ENCODE results near the gene HSD11B1.

The HSD11B1 gene

DNA sequence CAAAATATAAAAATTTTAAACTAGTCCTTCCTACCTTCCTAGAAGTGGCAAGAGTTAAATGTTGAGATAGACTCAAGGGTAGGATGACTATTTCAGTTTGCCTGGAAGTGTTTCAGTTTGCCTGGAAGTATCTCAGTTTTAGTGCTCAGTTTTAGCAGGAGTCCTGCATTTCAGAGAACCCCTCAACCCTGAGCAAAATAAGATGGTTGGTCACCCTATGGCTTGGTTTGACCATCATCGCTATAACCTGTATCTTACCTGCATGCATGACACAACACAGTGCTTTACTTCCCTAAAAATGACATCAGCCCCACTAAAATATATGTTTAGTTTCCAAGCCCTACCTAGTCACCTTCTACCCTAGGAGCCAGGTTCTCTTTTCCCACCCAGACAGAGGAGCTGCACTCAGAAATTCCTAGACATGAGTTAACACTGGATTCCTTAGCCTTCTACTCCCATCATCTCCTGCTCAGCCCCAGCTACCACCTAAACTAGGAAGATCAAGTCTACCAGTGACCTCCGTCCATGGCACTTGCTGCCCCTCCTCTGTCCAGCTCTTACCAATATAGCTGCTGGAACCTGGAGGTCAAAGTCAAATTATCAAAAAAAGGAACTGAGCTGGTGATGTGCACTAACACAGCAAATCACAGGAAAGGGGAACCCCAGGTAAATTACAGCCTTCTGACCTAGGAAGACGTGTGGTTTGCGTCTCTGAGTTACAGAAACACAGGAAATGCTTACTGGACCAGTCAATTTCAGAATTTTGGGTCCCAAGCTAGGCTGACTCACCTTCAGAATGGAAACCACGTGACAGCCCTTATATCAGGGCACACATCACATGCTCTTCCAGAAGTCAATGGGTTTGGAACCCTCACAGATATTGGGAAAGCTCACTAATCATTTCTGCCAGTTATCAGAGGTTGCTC lies 31.7 kb upstream of the HSD11B1 start:
- TF ChIP-seq, protein P1, sequence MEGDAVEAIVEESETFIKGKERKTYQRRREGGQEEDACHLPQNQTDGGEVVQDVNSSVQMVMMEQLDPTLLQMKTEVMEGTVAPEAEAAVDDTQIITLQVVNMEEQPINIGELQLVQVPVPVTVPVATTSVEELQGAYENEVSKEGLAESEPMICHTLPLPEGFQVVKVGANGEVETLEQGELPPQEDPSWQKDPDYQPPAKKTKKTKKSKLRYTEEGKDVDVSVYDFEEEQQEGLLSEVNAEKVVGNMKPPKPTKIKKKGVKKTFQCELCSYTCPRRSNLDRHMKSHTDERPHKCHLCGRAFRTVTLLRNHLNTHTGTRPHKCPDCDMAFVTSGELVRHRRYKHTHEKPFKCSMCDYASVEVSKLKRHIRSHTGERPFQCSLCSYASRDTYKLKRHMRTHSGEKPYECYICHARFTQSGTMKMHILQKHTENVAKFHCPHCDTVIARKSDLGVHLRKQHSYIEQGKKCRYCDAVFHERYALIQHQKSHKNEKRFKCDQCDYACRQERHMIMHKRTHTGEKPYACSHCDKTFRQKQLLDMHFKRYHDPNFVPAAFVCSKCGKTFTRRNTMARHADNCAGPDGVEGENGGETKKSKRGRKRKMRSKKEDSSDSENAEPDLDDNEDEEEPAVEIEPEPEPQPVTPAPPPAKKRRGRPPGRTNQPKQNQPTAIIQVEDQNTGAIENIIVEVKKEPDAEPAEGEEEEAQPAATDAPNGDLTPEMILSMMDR (IDR thresholded peaks at IDR 0.05; ENCODE audit: unreplicated experiment in 3 of 3) = no peak
- peaks cover 31% of the 10 kb centered on the region for H3K4me1 Mint-ChIP-seq
- peaks cover 4% of the 10 kb centered on the region for H3K9me3 Mint-ChIP-seq
- no peaks in the 10 kb centered on the region for H3K36me3 Mint-ChIP-seq (ENCODE audit: low read depth)
- no peak overlapping the region for H3K4me3 Mint-ChIP-seq
- no peak overlapping the region for H3K27ac Mint-ChIP-seq
- H3K27me3 Mint-ChIP-seq (ENCODE audit: low read depth) = peaks cover 68% of the 10 kb centered on the region

DNA sequence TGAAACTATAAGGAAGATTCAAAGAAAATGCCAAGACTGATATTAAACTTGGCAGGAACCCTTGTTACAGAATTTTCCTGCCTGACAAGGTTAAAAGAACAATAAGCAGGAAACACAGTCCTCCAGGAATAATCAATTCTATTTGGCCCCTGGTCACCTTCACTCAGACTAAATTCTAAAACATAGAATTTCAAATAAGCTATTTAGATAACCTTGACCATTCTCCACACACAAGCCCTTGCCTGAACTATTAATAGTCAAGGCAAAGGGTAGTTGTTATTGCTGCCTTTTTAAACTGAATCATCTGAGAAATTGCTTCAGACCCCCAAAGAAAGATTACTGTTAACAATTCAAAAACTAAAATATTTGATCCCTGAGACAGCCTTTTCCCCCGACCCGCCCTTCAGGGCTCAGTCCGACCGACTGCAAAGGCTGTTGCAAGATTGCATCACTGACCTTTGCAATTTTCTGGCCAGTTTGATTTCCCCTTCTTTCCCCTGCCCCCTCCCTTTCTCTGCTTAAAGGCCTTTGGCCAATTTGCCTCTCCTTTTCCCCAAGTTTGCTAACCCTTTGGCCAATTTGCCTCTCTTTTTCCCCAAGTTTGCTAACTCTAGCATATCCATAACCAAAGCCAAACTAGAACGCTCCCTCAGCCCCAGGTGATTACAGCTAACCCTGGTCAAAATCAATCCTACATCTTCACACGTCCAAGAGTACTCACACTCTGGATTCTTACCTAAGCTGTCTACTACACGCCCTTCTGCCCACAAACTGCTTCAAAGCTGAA lies 30.8 kb upstream of the HSD11B1 start:
- no peaks in the 10 kb centered on the region for H3K36me3 Mint-ChIP-seq (ENCODE audit: low read depth)
- TF ChIP-seq, protein P1 (IDR thresholded peaks at IDR 0.05; ENCODE audit: unreplicated experiment in 3 of 3) = no peak
- H3K27ac Mint-ChIP-seq = peak overlapping the region in 2 of 3 experiments; percentile 1 to 7
- H3K9me3 Mint-ChIP-seq = peaks cover 4% of the 10 kb centered on the region
- H3K4me1 Mint-ChIP-seq = peaks cover 31% of the 10 kb centered on the region
- peaks cover 75% of the 10 kb centered on the region for H3K27me3 Mint-ChIP-seq (ENCODE audit: low read depth)
- H3K4me3 Mint-ChIP-seq = peak overlapping the region; percentile 76 to 82 (median 82)

DNA sequence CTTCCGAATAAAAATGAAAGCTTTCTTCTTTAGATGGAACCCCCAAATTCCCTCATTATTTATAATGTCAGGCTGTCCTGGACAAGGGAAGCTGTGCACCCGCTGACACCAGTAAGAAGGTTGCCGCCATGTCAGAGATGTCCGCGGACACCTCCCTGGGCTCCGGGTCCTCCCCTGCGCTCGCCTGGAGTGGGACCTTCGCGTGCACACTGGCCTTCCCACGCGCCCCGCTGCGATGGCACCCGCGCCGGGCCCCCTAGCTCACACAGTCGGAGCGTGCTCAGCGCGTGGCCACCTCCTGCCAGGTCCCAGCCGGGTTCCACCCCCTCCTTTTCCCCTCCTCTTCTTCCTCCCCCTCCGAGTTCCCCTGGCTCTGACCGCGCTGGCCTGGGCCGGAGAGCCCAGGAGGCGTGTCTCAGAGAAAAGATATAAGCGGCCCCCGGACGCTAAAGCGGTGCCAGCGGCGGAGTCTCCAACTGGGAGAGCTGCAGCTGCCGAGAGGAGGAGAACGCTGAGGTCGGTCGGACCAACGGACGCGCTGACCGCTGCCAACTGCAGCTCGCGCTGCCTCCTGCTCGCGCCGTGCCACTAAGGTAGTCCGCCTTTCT lies 29.6 kb upstream of the HSD11B1 start, which contains the start of gene G0S2:
TSS of gene G0S2 (plus strand) at position 456 of the 608 bp plus-strand sequence. CDS start 273 bp downstream, outside the sequence.
- TF ChIP-seq, protein P1 (IDR thresholded peaks at IDR 0.05; ENCODE audit: unreplicated experiment in 3 of 3) = no peak
- H3K4me1 Mint-ChIP-seq = peaks cover 31% of the 10 kb centered on the region
- peak within 1 kb of the TSS; percentile 2 to 63 (median 50) for H3K27ac Mint-ChIP-seq
- peak within 1 kb of the TSS; percentile 76 to 82 (median 82) for H3K4me3 Mint-ChIP-seq
- no peaks in the 10 kb centered on the region for H3K36me3 Mint-ChIP-seq (ENCODE audit: low read depth)
- H3K27me3 Mint-ChIP-seq (ENCODE audit: low read depth) = peaks cover 74% of the 10 kb centered on the region
- peaks cover 4% of the 10 kb centered on the region for H3K9me3 Mint-ChIP-seq

DNA sequence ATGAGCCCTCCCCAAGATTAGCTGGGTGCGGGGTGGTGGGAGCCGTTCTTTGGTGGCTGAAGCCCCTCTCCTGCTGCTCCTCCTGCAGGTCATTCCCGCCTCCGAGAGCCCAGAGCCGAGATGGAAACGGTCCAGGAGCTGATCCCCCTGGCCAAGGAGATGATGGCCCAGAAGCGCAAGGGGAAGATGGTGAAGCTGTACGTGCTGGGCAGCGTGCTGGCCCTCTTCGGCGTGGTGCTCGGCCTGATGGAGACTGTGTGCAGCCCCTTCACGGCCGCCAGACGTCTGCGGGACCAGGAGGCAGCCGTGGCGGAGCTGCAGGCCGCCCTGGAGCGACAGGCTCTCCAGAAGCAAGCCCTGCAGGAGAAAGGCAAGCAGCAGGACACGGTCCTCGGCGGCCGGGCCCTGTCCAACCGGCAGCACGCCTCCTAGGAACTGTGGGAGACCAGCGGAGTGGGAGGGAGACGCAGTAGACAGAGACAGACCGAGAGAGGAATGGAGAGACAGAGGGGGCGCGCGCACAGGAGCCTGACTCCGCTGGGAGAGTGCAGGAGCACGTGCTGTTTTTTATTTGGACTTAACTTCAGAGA lies 29.0 kb upstream of the HSD11B1 start:
- TF ChIP-seq, protein P1 (IDR thresholded peaks at IDR 0.05; ENCODE audit: unreplicated experiment in 3 of 3) = no peak
- H3K36me3 Mint-ChIP-seq (ENCODE audit: low read depth) = no peaks in the 10 kb centered on the region
- peak overlapping the region; percentile 76 to 82 (median 82) for H3K4me3 Mint-ChIP-seq
- peaks cover 4% of the 10 kb centered on the region for H3K9me3 Mint-ChIP-seq
- peak overlapping the region in 2 of 3 experiments; percentile 50 to 63 for H3K27ac Mint-ChIP-seq
- peaks cover 75% of the 10 kb centered on the region for H3K27me3 Mint-ChIP-seq (ENCODE audit: low read depth)
- H3K4me1 Mint-ChIP-seq = peaks cover 31% of the 10 kb centered on the region

DNA sequence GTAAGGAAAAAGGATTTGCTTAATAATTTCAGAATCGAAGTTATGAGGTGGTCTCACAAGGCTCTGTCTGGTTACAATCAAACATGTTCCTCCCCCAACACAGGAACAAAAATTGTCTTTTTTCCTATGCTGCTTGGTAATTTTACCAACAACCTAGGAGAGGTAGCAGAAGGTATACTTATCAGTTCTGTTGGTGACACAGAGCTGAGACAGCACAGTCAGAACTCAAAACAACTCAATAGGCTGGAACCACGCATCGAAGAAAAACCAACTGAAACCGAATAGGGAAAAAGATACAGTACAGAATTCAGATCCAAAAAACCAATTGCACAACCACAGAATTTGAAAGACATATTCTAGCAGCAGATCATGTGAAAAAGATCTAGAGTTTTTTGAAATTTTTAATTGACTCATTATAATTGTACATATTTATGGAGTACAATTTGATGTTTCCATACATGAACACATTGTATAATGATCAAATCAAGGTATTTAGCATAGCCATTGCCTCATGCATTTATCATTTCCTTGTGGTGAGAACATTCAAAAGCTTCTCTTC lies 25.6 kb upstream of the HSD11B1 start:
- H3K4me3 Mint-ChIP-seq = no peak overlapping the region
- no peaks in the 10 kb centered on the region for H3K36me3 Mint-ChIP-seq (ENCODE audit: low read depth)
- H3K4me1 Mint-ChIP-seq = peaks cover 27% of the 10 kb centered on the region
- no peak overlapping the region for H3K27ac Mint-ChIP-seq
- H3K27me3 Mint-ChIP-seq (ENCODE audit: low read depth) = peaks cover 56% of the 10 kb centered on the region
- H3K9me3 Mint-ChIP-seq = peaks cover 5% of the 10 kb centered on the region
- TF ChIP-seq, protein P1 (IDR thresholded peaks at IDR 0.05; ENCODE audit: unreplicated experiment in 3 of 3) = no peak
